Measurements from ENCODE around the gene MON2.
"Not testable (repeated sequence)": the region's sequence is repeated elsewhere in the genome, so short reads cannot be mapped to it uniquely, and the experiment has no call there.

MON2 gene

DNA sequence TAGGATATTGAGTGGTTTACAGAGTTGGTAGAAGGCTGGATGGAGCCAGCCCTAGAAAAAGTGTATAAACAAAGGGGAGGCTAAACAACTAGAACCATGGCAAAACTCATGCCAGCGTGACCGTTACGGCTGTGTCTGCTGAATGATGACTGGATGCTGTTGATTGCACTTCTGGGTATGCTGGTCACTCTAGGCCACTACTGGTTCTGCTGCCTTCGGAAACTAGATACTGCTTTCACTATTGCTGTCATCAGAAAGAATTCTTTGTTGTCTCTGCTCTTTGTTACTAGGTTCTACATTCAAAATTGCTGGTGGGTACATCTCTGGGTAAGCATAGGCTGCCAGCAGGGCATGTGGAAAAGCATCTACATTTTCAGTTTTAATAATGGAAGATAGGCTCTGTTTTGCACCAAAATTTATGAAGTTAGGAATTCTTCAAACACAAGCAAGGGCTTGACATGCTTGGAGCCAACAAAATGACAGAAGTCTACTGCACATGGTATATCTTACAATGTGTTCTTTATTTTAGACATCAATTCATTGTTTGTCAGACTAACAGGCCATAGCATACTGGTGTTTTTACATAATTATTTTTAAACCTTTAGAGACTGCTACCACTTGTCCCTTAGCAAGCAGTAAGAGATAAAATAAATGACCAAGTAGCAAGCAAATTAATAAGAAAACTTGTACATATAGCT, 15.4 kb downstream of the MON2 start:
- DNase-seq (ENCODE audit: low read depth in 2 of 2), result no peak

- no peak for DNase-seq (ENCODE audit: low read depth in 2 of 2)
These were observed 16.1 kb downstream of the MON2 start for GRCh38 chr12:62482769-62483168.

- DNase-seq (ENCODE audit: low read depth in 2 of 2), result no peak
These were observed 17.6 kb downstream of the MON2 start for GRCh38 chr12:62484233-62484632.

GRCh38 chr12:62505786-62506185, 39.2 kb downstream of the MON2 start:
- no peak for DNase-seq (ENCODE audit: low read depth in 2 of 2)

GRCh38 chr12:62512901-62513300, 46.3 kb downstream of the MON2 start:
- no peak for DNase-seq (ENCODE audit: low read depth in 2 of 2)

DNA sequence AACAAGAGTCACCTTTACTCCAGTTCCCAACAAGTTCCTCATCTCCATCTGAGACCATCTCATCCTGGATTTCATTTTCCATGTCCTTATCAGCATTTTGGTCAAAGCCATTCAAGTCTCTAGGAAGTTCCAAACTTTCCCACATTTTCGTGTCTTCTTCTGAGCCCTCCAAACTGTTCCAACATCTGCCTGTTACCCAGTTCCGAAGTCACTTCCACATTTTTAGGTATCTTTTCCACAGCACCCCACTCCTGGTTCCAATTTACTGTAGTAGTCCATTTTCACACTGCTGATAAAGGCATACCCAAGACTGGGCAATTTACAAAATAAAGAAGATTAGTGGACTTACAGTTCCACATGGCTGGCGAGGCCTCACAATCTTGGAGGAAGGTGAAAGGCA, 47.5 kb downstream of the MON2 start:
- DNase-seq (ENCODE audit: low read depth in 2 of 2), result not testable (repeated sequence)

DNA sequence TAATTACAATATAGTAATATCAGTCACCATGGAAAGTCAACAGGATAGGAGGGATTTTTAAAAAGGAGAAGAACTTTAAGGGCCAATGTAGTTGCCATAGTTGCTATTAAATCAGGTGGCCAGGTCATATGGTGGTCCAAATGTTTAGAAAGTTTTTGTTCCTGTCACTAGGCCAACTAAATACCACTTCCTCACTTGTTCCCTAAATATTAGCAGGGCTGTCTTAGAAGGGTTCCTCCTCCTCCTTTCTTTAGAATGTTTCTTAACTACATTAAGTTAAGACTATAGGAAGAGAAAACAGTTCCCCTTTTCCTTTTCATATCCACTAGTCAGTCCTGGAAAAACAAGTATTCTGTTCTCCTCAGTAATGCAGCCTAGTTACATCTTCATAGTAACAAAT, 50.3 kb downstream of the MON2 start:
- no peak for DNase-seq (ENCODE audit: low read depth in 2 of 2)

DNA sequence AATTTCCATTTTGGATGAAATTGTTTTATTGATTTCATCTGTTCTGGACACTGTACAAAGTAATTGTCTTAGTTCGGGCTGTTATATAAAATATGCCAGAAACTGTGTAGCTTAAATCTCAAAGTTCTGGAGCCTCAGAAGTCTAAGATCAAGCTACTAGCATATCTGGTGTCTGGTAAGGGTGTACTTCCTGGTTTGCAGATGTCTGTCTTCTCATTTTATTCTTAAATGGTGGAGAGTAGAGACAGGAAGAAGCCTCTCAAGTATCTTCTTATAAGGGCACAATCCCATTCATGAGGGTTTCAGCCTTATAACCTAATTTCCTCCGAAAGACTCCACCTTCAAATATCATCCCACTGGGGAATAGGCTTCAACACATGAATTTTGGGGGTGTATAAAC, 51.3 kb downstream of the MON2 start:
- no peak for DNase-seq (ENCODE audit: low read depth in 2 of 2)

DNA sequence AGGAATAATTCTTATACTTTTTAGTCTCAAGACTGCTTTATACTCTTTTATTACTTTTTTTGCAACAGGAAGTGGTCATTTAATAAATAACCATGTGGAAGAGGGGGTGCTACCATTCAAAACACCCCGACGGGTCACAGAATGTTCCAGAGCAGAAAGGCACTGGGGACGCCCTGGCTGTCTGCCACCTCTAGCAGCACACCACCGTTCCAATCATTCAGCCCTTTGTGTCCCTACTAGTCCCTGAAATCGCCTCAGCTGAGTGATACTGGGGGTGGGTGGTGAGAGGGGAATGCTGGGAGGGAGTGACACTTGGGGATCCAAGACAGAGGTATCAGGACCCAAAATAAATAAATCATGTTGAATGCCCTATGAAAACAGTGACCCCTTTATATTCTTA, 52.4 kb downstream of the MON2 start:
- no peak for DNase-seq (ENCODE audit: low read depth in 2 of 2)

GRCh38 chr12:62520361-62520760, 53.7 kb downstream of the MON2 start:
- no peak for DNase-seq (ENCODE audit: low read depth in 2 of 2)

GRCh38 chr12:62522984-62523383, 56.4 kb downstream of the MON2 start:
- no peak for DNase-seq (ENCODE audit: low read depth in 2 of 2)

DNA sequence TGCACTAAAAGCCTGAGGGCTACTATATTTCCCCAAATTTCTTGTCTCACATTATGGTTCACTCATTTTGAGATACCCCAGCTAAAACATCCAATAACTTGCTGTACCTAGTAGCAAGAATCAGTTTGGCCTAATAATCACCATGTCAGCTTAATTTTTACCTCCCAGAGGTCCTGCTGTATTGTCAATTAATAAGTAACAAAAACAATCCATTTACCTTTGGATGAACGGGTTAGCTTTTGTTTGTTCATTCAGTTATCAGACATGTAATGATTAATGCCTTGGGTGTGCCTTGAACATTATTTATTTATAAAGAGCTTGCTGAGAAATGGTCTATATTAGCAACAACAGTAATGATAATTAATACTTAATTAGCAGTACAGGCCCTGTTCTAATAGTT, 57.0 kb downstream of the MON2 start:
- DNase-seq (ENCODE audit: low read depth in 2 of 2), result no peak

- no peak for DNase-seq (ENCODE audit: low read depth in 2 of 2)
These were observed 58.6 kb downstream of the MON2 start for GRCh38 chr12:62525271-62525670.

- no peak for DNase-seq (ENCODE audit: low read depth in 2 of 2)
These were observed 64.0 kb downstream of the MON2 start for GRCh38 chr12:62530596-62530995.

- DNase-seq (ENCODE audit: low read depth in 2 of 2), result no peak
These were observed 65.7 kb downstream of the MON2 start for GRCh38 chr12:62532333-62532732.

GRCh38 chr12:62533087-62533754, 66.6 kb downstream of the MON2 start:
- no peak for DNase-seq (ENCODE audit: low read depth in 2 of 2)

DNA sequence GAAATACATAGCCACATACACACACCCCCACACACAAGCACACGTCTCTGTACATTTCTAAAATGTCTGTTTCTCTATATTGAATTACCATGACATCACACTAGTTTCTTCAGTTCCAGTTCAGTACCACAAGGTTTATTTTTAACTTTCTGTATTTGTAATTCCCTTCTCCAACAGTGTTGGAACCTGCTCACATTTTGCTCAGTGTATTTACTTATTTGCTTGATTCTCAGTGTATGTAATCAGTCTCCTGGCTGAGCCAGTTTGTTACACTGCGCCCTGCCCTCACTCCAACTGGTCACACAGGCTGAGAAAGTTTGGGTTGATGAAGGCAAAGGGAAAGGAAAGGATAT, 67.1 kb downstream of the MON2 start:
- DNase-seq (ENCODE audit: low read depth in 2 of 2), result no peak

GRCh38 chr12:62536546-62536945, 69.9 kb downstream of the MON2 start:
- DNase-seq (ENCODE audit: low read depth in 2 of 2), result no peak

DNA sequence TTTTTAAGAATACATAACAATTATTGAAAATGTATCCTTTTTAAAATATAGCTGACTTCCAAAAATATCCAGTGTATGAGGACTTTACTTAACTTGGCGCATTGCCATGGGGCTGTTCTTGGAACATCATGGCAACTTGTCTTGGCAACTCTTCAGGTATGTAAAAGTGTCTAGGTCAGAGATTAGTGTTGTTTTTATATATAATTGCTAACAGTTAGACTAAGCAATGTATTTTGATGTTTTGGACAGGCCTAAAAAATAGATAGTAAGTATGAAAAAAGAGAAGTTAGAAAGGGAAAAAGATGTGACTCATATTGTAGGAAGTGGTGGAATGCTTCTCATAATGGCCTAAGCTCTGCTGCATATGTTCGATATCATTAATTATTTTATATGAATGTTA, 70.9 kb downstream of the MON2 start:
- no peak for DNase-seq (ENCODE audit: low read depth in 2 of 2)

DNA sequence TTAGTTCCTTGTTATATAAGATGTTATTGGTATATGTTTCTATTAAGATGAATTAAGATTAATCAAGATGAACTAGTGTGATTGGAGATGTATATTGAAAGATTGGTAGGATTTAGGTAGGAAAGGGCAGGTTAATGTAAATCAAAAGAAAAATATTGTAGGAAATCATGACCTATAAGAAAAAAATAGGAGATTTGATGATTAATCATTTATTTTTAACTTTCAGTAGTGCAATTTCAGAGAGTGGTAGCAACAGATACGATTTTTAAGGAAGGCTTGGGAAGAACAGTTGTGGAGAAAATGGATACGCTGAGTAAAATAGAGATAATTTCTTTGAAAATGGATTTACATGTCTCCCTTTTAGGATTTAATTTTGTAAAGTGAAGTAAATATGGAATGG, 73.7 kb downstream of the MON2 start:
- no peak for DNase-seq (ENCODE audit: low read depth in 2 of 2)

DNA sequence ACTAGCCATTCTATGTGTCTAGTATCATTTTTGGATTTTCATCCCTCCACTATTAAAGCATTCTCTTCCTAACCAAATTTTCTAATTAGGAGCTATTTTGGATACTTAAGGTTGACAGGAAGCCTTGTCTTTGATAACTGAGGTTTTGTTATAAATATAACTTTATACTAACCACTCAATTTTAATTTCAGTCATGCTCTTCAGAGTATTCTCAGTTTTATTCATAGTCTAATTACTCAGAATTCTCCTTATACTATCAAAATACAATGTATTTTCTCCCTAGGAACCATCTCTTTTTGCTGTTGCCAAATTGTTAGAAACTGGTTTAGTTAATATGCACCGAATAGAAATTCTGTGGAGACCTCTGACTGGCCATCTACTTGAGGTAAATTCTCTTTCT, 76.2 kb downstream of the MON2 start:
- no peak for DNase-seq (ENCODE audit: low read depth in 2 of 2)

DNA sequence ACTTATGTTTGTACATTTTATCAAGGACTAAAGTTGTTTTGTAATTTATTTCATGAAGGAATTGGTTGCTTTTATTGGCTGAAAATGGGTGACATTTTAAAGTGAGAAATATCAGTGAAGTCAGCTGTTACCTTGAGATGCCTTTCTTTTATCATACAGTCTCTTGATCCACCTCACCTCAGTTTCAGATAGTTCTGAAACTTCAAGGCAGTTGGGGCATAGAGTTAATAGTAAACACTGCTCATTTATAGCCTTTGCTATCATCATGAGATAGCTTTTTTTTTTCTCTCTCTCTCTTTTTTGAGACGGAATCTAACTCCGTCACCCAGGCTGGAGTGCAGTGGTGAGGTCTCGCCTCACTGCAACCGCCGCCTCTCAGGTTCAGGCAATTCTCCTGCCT, 76.7 kb downstream of the MON2 start:
- DNase-seq (ENCODE audit: low read depth in 2 of 2), result no peak

DNA sequence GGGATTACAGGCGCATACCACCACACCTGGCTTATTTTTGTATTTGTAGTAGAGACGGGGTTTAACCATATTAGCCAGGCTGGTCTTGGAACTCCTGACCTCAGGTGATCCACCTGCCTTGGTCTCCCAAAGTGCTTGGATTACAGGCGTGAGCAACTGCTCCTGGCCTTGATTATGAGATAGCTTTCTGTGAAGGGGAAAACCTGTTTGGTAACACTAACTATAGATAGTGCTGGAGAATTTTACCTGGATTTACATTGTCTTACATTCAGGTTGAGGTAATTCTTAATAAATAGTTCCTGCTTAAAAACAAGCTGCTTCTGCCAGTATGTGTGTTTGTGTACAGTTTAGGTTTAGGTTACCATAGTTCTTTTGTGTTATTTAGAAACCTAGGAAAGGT, 77.1 kb downstream of the MON2 start:
- no peak for DNase-seq (ENCODE audit: low read depth in 2 of 2)
